ES-I3 (cell line): Measurements from ENCODE around the gene SOHLH2.

Source experiments
- H3K36me3 ChIP-seq: 2 replicates; pipeline ENCODE4 v1.6.1; 2013; ENCODE audit warnings: mild to moderate bottlenecking, low read length, control low read depth, moderate library complexity; ENCODE audit not compliant: insufficient read depth
- H3K4me1 ChIP-seq: 2 replicates; pipeline ENCODE4 v1.6.1; 2013; ENCODE audit warnings: mild to moderate bottlenecking, control low read depth, low read length; ENCODE audit not compliant: insufficient read depth
- H3K9ac ChIP-seq: 2 replicates; pipeline ENCODE4 v1.6.1; 2013; ENCODE audit warnings: low read depth, mild to moderate bottlenecking, low read length, moderate library complexity
- H3K9me3 ChIP-seq: 2 replicates; pipeline ENCODE4 v1.6.1; 2013; ENCODE audit warnings: mild to moderate bottlenecking, low read length, moderate library complexity; ENCODE audit not compliant: control insufficient read depth, insufficient read depth

Gene SOHLH2

DNA sequence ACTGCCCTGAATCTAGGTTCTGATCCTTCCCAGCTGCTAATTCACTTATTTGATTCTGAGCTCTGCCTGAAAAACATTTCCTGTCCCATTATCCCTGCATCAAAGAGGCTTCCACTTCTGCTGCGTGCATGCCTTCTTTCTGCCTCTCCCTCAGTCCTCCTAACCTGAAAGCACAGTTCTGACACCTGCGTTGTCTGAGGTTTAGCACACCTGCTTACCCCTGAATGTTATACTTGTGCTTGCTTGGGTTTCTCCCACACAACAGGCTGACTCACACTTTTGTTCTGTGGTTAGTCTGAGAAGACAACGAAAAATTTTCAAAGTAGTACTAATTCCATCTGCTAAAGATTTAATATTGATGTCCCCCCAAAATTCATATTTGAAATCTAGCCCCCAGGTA, 3.1 kb upstream of the SOHLH2 start:
- H3K9ac ChIP-seq, result no peak overlapping the region
- no peaks in the 10 kb centered on the region for H3K9me3 ChIP-seq
- no peaks in the 10 kb centered on the region for H3K4me1 ChIP-seq
- H3K36me3 ChIP-seq, result peaks cover 20% of the 10 kb centered on the region

GRCh38 chr13:36212789-36213188, 1.6 kb downstream of the SOHLH2 start:
- H3K9ac ChIP-seq, result no peak overlapping the region

DNA sequence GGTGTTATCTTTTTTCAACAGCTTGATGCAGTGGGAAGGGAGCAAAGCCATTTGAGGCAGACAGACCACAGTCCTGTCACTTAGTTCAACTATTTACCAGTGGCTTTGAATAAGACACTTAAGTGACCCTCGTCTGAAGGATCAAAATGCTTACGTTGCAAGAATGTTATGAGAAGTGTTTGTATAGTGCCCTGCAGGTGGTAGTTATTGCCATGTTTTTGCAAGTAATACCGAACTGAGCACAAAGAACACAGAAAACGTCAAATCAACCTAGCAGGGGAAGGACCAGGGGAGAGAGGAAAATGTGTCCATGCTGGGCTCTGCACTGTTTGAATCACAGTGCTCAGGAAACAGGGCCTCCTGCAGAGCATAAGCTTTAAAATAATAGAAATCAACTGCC, 2.8 kb downstream of the SOHLH2 start:
- H3K9me3 ChIP-seq, result no peaks in the 10 kb centered on the region
- H3K4me1 ChIP-seq, result no peaks in the 10 kb centered on the region
- no peak overlapping the region for H3K9ac ChIP-seq

More at GRCh38 chr13:36212789-36213188, 1.6 kb downstream of the SOHLH2 start:
- H3K9me3 ChIP-seq, result no peaks in the 10 kb centered on the region
- H3K36me3 ChIP-seq, result peaks cover 2% of the 10 kb centered on the region; the same call in 1 of the 2 replicates
- no peaks in the 10 kb centered on the region for H3K4me1 ChIP-seq

GRCh38 chr13:36210738-36211137, 3.6 kb downstream of the SOHLH2 start:
- Histone ChIP-seq H3K9me3 (no peaks in the 10 kb centered on the region), H3K36me3 (no peaks in the 10 kb centered on the region; the same call in 1 of the 2 replicates), H3K4me1 (no peaks in the 10 kb centered on the region), H3K9ac (no peak overlapping the region)

More for the DNA sequence above, 2.8 kb downstream of the SOHLH2 start:
- H3K36me3 ChIP-seq, result no peaks in the 10 kb centered on the region; the same call in 1 of the 2 replicates

- Histone ChIP-seq H3K4me1 (no peaks in the 10 kb centered on the region), H3K36me3 (no peaks in the 10 kb centered on the region), H3K9ac (no peak overlapping the region), H3K9me3 (no peaks in the 10 kb centered on the region)
Observed at GRCh38 chr13:36207672-36208071, 6.7 kb downstream of the SOHLH2 start.

DNA sequence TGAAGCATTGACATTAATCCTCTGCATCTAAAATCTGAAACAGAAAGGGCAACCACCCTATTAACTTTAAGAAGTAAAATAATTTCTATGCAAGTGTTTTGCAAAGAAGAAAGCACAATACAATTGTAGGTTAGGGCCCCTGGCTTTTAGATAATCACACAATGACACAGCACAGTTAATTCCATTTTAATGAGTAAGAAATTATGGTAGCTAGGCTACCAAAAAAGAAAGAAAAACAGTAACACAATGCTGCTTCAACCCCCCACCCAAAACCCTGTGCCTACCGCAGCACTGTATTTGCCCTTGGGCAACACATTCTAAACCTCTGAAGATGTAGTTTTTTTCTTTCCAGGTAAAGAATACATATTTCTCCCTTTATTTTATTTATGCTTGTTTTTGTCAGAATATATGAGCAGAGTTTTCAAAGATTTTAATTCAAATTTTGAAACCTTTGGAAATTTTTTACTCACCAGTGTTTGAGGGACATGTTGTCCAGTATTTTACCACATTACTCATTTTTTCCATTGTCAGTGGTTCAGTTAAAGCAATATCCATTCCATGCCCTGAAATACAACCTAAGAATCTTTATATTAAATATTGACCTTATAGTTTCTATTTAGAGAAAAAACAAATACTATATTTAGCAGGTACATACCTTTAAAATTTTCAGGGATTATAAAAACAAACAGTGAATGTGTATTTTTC, 21.1 kb downstream of the SOHLH2 start:
- Histone ChIP-seq H3K36me3 (no peaks in the 10 kb centered on the region), H3K4me1 (no peaks in the 10 kb centered on the region), H3K9ac (no peak overlapping the region), H3K9me3 (no peaks in the 10 kb centered on the region)

- Histone ChIP-seq H3K9me3 (no peaks in the 10 kb centered on the region), H3K9ac (no peak overlapping the region), H3K36me3 (no peaks in the 10 kb centered on the region), H3K4me1 (no peaks in the 10 kb centered on the region)
Observed at GRCh38 chr13:36192166-36192565, 22.2 kb downstream of the SOHLH2 start.

DNA sequence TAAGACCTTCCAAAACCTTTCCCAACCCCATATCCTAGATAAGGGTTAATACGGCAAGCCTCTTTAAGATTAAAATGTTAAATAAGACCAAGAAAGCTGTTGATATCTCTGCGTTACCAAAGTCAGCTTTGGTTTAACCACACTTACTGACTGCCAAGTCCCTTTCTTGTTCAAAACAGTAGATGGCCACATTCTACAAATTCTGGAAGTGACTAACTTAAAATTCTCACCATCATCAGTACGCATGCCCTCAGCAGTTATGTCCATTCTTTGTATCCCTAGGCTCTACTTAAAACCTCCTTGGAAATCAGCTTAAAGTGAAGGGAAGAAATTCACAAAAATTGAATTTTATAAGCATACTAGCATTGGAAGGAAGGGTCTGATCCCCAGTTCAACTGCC, 23.6 kb downstream of the SOHLH2 start:
- H3K36me3 ChIP-seq, result no peaks in the 10 kb centered on the region
- no peak overlapping the region for H3K9ac ChIP-seq
- H3K9me3 ChIP-seq, result no peaks in the 10 kb centered on the region
- H3K4me1 ChIP-seq, result no peaks in the 10 kb centered on the region

GRCh38 chr13:36188441-36188840, 25.9 kb downstream of the SOHLH2 start:
- no peak overlapping the region for H3K9ac ChIP-seq
- no peaks in the 10 kb centered on the region for H3K36me3 ChIP-seq
- no peaks in the 10 kb centered on the region for H3K9me3 ChIP-seq
- no peaks in the 10 kb centered on the region for H3K4me1 ChIP-seq

DNA sequence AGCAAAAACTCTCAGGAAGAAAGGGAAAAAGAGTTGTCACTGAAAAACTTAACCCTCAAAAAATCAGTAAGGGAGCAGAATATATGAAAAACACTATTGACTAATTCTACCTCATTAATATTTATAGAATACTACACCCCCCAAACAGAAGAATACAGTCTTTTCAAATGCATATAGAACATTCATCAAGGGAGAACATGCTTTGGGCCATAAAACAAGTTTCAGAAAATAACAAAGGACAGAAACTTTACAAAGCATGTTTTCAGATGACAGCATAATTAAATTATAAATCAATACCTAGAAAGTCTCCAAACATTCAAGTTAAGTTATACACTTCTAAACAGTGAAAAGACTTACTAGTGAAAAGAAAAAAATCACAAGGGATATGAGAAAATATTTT, 30.5 kb downstream of the SOHLH2 start:
- no peaks in the 10 kb centered on the region for H3K4me1 ChIP-seq
- H3K36me3 ChIP-seq, result no peaks in the 10 kb centered on the region
- H3K9ac ChIP-seq, result no peak overlapping the region
- H3K9me3 ChIP-seq, result no peaks in the 10 kb centered on the region

DNA sequence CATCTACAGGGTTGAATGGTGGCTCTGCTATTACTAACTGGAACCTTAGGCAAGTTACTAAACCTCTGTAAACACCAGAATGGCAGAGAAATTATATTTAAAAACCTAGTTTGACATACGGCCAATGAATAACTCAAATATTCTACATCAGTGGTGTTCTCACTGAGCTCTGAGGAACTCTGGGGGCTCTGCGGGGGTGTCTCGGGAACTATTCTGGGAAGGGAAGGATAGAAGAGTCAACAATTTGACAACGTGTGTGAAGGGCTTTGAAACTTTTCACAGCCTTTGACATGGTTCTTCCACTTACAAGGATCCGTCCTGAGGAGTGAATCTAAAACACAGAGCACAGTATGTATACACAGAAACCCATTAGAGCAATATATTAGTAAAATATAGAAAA, 38.7 kb downstream of the SOHLH2 start:
- Histone ChIP-seq H3K4me1 (no peaks in the 10 kb centered on the region), H3K9ac (no peak overlapping the region)

GRCh38 chr13:36174923-36175322, 39.4 kb downstream of the SOHLH2 start:
- no peaks in the 10 kb centered on the region for H3K4me1 ChIP-seq
- H3K36me3 ChIP-seq, result no peaks in the 10 kb centered on the region
- H3K9ac ChIP-seq, result no peak overlapping the region
- no peaks in the 10 kb centered on the region for H3K9me3 ChIP-seq

More for the DNA sequence above, 38.7 kb downstream of the SOHLH2 start:
- H3K9me3 ChIP-seq, result no peaks in the 10 kb centered on the region
- no peaks in the 10 kb centered on the region for H3K36me3 ChIP-seq

DNA sequence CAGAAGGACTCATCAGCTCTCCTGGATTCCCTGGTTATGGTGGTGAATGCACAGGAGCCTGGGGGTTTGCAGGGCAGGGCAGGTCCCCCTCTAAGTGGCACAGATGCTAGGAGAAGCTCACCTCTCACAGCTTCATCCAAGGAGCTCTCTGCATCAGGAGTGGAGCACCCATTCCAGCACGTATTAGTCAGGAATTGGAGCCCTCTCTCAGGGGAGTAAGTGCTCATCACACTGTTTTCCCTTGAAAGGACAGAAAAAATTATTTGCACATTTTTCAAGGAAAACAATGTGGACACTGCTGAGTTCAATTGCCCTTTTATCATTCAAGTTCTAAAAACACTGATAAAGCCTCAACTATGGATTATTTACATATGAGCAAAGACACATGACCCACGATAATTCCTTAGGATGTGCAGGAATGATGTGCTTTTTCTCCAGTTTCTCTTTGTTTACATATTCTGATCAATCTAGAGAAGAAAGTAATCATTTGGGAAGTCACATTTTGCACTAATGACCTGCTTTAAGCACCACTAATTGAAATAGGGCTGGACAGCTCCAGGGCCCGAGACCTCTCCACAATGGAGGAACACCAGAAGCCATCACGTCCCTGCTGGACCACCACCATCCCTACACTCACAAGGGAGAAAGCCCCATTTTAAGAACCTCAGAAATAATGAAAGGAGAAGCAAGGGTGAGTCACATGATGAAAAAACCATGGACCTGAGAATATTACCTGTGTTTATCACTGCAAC, 40.6 kb downstream of the SOHLH2 start:
- H3K4me1 ChIP-seq, result no peaks in the 10 kb centered on the region
- no peaks in the 10 kb centered on the region for H3K9me3 ChIP-seq
- H3K9ac ChIP-seq, result no peak overlapping the region
- no peaks in the 10 kb centered on the region for H3K36me3 ChIP-seq

GRCh38 chr13:36166046-36166445, 48.3 kb downstream of the SOHLH2 start:
- Histone ChIP-seq H3K9ac (no peak overlapping the region), H3K4me1 (peaks cover 8% of the 10 kb centered on the region), H3K9me3 (no peaks in the 10 kb centered on the region), H3K36me3 (no peaks in the 10 kb centered on the region)

GRCh38 chr13:36163809-36164308, 50.5 kb downstream of the SOHLH2 start:
- H3K9ac ChIP-seq, result no peak overlapping the region
- peaks cover 8% of the 10 kb centered on the region for H3K4me1 ChIP-seq
- H3K9me3 ChIP-seq, result no peaks in the 10 kb centered on the region
- no peaks in the 10 kb centered on the region for H3K36me3 ChIP-seq
